Measurements from ENCODE around the gene SPATA21. TPM values are rescaled to one million over a fixed set of nuclear protein-coding genes. Genes with fewer than 3 reads are reported as not detected.

The SPATA21 gene
- total RNA-seq, 1 experiment from 2014 or later, result not detected

GRCh38 chr1:16409536-16410152 is 27.6 kb downstream of the SPATA21 start:
- H4K5ac ChIP-seq (ENCODE audit: insufficient read length, low read depth, low read length), result no peak overlapping the region
- H4K91ac ChIP-seq (ENCODE audit: insufficient read length, low read depth, low read length), result no peak overlapping the region
- H3K27me3 ChIP-seq (ENCODE audit: insufficient read depth, low read length), result no peaks in the 10 kb centered on the region
- no peak overlapping the region for H2BK12ac ChIP-seq (ENCODE audit: insufficient read length, low read depth, low read length)
- TF ChIP-seq, protein P1, sequence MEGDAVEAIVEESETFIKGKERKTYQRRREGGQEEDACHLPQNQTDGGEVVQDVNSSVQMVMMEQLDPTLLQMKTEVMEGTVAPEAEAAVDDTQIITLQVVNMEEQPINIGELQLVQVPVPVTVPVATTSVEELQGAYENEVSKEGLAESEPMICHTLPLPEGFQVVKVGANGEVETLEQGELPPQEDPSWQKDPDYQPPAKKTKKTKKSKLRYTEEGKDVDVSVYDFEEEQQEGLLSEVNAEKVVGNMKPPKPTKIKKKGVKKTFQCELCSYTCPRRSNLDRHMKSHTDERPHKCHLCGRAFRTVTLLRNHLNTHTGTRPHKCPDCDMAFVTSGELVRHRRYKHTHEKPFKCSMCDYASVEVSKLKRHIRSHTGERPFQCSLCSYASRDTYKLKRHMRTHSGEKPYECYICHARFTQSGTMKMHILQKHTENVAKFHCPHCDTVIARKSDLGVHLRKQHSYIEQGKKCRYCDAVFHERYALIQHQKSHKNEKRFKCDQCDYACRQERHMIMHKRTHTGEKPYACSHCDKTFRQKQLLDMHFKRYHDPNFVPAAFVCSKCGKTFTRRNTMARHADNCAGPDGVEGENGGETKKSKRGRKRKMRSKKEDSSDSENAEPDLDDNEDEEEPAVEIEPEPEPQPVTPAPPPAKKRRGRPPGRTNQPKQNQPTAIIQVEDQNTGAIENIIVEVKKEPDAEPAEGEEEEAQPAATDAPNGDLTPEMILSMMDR (conservative IDR thresholded peaks at IDR 0.05), result no peak
- no peak for DNase-seq
- H3K4me2 ChIP-seq (ENCODE audit: insufficient read depth, insufficient read length, low read length), result no peak overlapping the region
- no peaks in the 10 kb centered on the region for H3K23me2 ChIP-seq (ENCODE audit: insufficient read length, low read depth, low read length, poor library complexity, severe bottlenecking)
- H2BK15ac ChIP-seq (ENCODE audit: low read depth, low read length), result no peak overlapping the region
- peaks cover 12% of the 10 kb centered on the region for H3K27me3 Mint-ChIP-seq (ENCODE audit: low read depth)
- no peak overlapping the region for H3K23ac ChIP-seq (ENCODE audit: insufficient read length, low read depth, low read length)
- no peak overlapping the region for H3K27ac Mint-ChIP-seq
- H2BK5ac ChIP-seq (ENCODE audit: insufficient read length, low read length), result no peak overlapping the region
- WGBS (ENCODE audit: extremely low coverage, insufficient read length, low lambda C conversion rate), result no CpG with 5 or more reads among the region's 25 CpGs
- H3K9ac ChIP-seq (ENCODE audit: extremely low read depth, insufficient read length, low read length), result no peak overlapping the region
- H2AFZ ChIP-seq (ENCODE audit: low read length), result no peak overlapping the region
- H3K27ac ChIP-seq (ENCODE audit: insufficient read length, low read depth, low read length), result no peak overlapping the region
- H2AK5ac ChIP-seq (ENCODE audit: insufficient read length, low read length), result no peak overlapping the region
- H3K56ac ChIP-seq (ENCODE audit: insufficient read length, low read depth, low read length), result no peak overlapping the region
- no peaks in the 10 kb centered on the region for H3K79me1 ChIP-seq (ENCODE audit: insufficient read depth, low read depth, low read length, poor library complexity, severe bottlenecking)
- H3T11ph ChIP-seq (ENCODE audit: low read length), result no peak overlapping the region
- H3K4ac ChIP-seq (ENCODE audit: low read depth, low read length), result no peak overlapping the region
- H3K9me3 Mint-ChIP-seq, result no peaks in the 10 kb centered on the region
- H4K8ac ChIP-seq (replicated peaks; ENCODE audit: insufficient read length, low read depth, low read length), result no peak overlapping the region
- H3K14ac ChIP-seq (ENCODE audit: insufficient read depth, low read length), result no peak overlapping the region
- H3K79me2 ChIP-seq (ENCODE audit: insufficient read depth, low read length), result no peaks in the 10 kb centered on the region
- no peaks in the 10 kb centered on the region; a peak in 1 of 7 replicates for H3K36me3 Mint-ChIP-seq (ENCODE audit: insufficient read depth in 1 of 3, low read depth in 3 of 3)
- no peak overlapping the region for H2BK120ac ChIP-seq (ENCODE audit: low read depth, low read length, poor library complexity, severe bottlenecking)
- H3K4me1 ChIP-seq (ENCODE audit: insufficient read depth, low read length), result no peaks in the 10 kb centered on the region; the same call in 1 of the 2 replicates
- no peaks in the 10 kb centered on the region for H4K20me1 ChIP-seq (ENCODE audit: control insufficient read depth, insufficient read depth, insufficient read length)
- H2BK20ac ChIP-seq (ENCODE audit: low read depth, low read length, poor library complexity, severe bottlenecking), result no peak overlapping the region
- no peaks in the 10 kb centered on the region for H3K9me3 ChIP-seq (ENCODE audit: control insufficient read depth, low read depth, low read length)
- H3K18ac ChIP-seq (ENCODE audit: insufficient read length, low read depth, low read length), result no peak overlapping the region
- H3K4me1 Mint-ChIP-seq, result peaks cover 7 to 14% of the 10 kb centered on the region in 2 experiments
- no peak overlapping the region for H3K4me3 Mint-ChIP-seq
